Measurements from ENCODE around the gene PRRT1.
"Not testable (repeated sequence)": the region's sequence is repeated elsewhere in the genome, so short reads cannot be mapped to it uniquely, and the experiment has no call there.

PRRT1 gene

GRCh38 chr6:32187725-32188380, 36.1 kb upstream of the PRRT1 start:
- not testable (repeated sequence) for DNase-seq (ENCODE audit: low read depth)

DNA sequence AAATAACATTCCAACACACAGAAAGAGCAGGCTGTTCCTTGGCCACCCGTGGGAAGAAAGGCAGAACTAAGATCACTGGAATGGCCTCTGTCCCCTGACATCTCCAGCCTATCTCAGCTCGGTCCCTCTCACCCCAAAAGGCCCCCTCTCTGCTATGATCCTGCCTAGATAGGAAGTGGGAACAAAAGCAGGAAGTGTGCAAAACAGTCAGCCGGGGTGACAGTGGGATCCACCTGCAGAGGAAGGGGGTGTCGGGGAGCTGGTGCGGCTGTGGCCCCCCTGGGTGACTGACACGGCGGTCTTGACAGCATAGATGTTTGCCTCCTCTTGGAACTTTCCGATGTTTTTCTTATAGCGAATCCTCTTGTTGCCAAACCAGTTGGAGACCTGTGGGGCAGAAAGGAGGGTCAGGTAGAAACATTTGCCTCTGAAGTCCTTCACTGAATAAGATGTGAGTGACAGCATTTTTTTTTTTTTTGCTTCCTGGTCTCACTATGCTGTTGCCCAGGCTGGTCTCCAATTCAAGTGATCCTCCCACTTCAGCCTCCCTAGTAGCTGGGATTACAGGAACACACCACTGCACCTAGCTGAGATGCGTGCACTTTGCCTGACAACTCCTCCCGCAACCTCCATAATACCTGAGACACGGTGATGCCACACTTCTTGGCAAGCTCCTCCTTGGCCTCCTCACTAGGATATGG, 35.4 kb upstream of the PRRT1 start:
- no peak for DNase-seq (ENCODE audit: low read depth)

DNA sequence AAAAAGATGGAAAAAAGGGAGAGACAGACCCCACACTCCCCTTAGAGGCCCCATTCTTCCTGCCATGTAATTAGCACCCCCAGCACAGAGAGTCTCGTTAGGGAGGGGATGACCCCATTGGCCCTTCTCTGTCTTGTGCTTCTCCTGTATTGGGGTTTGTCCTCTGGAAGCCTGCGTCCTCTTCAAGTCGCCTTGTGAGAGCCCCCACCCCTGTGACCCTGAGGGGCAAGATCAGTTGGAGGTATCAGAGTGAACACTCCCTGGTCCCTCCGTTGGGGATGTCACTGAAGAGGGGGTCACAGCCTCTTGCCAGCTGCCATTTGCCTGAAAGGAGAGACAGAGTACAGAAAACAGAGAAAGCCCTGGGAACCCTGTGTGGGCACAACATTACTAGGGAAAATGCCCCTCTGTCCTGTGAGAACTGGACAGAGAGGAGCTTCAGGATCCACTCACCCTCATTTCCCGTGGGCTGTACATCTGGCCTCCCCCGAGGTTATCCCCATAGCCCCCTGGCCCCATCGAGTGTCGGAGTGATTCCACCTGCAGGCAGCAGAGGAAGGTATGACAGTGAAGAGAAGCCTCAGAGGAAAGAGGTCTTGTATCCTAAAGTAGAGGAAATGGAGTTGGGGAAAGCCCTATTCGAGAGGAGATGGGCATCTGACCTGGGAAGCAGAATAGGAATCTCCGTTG, 34.6 kb upstream of the PRRT1 start:
- DNase-seq (ENCODE audit: low read depth): not testable (repeated sequence)

- DNase-seq (ENCODE audit: low read depth): peak; percentile 87
These were observed 34.0 kb upstream of the PRRT1 start for GRCh38 chr6:32185681-32186131.

DNA sequence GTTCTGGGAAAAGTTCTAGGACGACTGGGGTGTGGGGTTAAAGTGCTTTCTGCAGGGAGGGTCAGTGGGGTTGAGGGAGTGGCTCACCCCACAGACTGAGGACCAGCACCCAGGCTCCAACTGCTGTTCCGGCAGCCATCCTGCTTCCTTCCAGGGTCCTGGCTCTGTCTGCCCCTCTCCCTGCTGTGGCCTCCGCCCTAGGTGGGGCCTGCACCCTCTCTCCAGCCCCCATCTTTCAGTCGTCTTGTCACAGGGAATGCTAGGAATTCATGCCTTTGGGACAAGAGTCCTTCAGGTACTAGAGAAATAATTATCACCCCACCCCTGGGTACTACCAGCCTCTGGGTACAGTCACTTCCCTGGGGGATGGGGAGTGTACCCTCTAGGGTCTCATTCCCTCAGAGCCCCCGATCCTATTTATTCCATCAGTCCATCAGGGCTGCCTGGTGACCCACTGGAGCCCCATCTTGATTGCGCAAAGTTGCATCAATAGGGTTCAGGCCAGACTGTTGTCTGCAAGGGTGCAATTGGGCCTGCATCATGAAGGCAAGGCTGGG, 32.4 kb upstream of the PRRT1 start, which contains the start of gene AGER:
Gene AGER, minus strand, starts transcription at position 170 of the 557 bp plus-strand sequence. Its CDS starts 31 bp downstream, at position 139.
- DNase-seq (ENCODE audit: low read depth): no peak

- DNase-seq (ENCODE audit: low read depth): no peak
These were observed 31.8 kb upstream of the PRRT1 start for GRCh38 chr6:32183483-32184083.

DNA sequence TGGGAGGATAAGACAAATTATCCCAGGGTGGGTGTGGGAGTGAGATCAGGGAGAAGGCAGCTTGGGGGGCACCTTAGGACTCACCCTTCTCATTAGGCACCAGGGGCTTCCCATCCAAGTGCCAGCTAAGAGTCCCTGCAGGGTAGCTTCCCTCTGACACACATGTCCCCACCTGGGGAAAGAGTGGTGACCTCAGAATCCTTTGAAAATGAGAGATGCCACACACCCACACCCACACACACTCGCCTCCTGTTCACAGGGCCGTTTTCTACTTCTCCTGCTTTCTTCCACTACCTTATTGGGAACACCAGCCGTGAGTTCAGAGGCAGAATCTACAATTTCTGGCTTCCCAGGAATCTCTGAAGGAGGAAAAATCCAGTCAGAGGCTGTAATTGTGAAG, 31.3 kb upstream of the PRRT1 start:
- no peak for DNase-seq (ENCODE audit: low read depth)

DNA sequence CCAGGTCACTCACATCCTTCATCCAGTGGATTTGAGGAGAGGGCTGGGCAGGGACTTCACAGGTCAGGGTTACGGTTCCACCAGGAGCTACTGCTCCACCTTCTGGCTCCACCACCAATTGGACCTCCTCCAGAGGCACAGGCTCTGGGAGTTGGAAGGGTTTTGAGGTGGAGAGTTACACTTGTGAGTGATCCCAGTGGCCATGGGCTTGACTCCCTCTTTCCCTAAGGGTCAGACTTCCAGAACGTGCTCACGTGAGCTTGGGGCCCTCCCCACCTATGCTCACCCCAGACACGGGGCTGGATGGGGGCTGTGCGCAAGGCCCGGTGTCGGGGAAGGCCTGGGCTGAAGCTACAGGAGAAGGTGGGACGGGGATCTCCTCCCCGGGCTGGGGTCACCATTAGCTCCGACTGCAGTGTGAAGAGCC, 30.8 kb upstream of the PRRT1 start:
- DNase-seq (ENCODE audit: low read depth): no peak

- DNase-seq (ENCODE audit: low read depth): no peak
These were observed 30.3 kb upstream of the PRRT1 start for GRCh38 chr6:32181915-32182529.

- no peak for DNase-seq (ENCODE audit: low read depth)
These were observed 29.5 kb upstream of the PRRT1 start for GRCh38 chr6:32181148-32181702.

- no peak for DNase-seq (ENCODE audit: low read depth)
These were observed 28.1 kb upstream of the PRRT1 start for GRCh38 chr6:32179766-32180405.

GRCh38 chr6:32178547-32179440, 27.1 kb upstream of the PRRT1 start:
- no peak for DNase-seq (ENCODE audit: low read depth)

DNA sequence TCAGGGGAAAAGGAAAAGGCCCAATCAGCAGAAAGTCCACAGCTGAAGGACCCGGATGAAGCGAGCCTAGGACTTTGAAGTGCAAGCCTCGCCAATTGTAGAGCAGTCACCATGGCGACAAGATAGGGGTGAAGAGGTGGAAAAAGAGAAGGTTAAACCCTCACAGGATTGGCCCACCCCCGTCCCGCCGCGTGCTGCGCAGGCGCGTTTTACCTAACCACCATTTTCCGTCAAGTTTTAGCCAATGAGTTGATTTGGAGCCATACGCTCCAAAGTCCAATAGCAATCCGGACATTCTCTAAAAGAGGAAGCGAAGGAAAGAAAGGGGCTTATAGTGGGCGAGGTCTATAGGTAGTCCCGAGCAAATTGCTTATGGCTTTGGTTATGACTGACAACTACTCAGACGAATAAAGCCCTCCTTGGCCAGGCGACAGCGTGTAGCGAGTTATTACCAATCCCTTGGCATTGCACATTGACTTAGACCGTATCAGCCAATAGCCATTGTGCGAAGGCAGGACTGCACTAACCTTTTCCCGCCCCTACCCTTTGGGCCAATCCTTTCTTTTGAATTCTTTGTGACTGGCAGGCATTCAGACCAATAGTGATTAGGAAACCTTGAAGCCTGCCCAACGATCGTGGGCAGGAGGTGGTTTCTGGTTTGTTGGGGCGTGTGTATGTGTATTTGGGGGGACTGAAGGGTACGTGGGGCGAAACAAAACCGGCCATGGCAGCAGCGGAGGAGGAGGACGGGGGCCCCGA, 26.2 kb upstream of the PRRT1 start, which contains the start of gene RNF5:
Gene RNF5, plus strand, starts transcription at position 618 of the 759 bp plus-strand sequence. Its CDS starts 107 bp downstream, at position 725.
- peak; percentile 100 for DNase-seq (ENCODE audit: low read depth)

- DNase-seq (ENCODE audit: low read depth): no peak
These were observed 25.5 kb upstream of the PRRT1 start for GRCh38 chr6:32177183-32177787.

- DNase-seq (ENCODE audit: low read depth): no peak
These were observed 24.9 kb upstream of the PRRT1 start for GRCh38 chr6:32176476-32177182.

GRCh38 chr6:32175711-32176475, 24.2 kb upstream of the PRRT1 start, which contains the start of gene AGPAT1:
AGPAT1 (minus strand) TSS chr6:32176084; CDS start chr6:32171496, 4,588 bp downstream.
- DNase-seq (ENCODE audit: low read depth): peak; percentile 96

- no peak for DNase-seq (ENCODE audit: low read depth)
These were observed 23.6 kb upstream of the PRRT1 start for GRCh38 chr6:32175322-32175710.

Data from stromal cell of bone marrow (primary cell).